NCI-H2107 treated with DMSO at 0.1 percent for 48 hours (cell line): ENCODE measurements around the gene ACTN3.
"Not testable (repeated sequence)": the region's sequence is repeated elsewhere in the genome, so short reads cannot be mapped to it uniquely, and the experiment has no call there.

ENCODE experiments used
- DNase-seq: peaks from one replicate; lab custom pipeline; 2025; ENCODE audit not compliant: unreplicated experiment; lab: John Stamatoyannopoulos, UW

Gene ACTN3

DNA sequence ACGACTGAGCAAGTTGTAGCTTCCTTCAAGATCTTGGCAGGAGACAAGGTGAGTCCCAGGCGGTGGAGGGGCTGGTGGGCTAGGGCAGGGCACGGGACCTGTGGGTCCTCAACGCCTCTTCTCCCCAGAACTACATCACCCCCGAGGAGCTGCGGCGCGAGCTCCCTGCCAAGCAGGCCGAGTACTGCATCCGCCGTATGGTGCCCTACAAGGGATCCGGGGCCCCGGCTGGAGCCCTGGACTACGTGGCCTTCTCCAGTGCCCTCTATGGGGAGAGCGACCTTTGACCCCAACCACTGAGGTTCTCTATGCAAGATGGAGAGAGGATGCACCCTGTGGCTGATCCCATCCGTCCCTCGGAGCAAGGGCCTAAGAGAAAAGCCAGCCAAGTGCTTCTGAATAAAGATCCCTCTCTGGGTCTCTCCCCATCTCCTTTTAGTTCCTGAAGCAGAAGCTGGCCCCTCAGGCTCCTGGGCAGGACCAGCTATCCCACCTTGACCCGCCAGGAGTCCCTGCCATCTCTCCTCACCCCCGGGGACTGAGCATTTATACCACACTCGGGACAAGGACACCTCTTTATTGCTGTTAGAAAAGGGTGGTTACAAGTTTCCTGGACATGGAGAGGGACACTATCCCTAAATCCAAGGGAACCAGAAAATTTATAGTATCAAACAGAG lies 16.3 kb downstream of the ACTN3 start:
- DNase-seq = no peak

DNA sequence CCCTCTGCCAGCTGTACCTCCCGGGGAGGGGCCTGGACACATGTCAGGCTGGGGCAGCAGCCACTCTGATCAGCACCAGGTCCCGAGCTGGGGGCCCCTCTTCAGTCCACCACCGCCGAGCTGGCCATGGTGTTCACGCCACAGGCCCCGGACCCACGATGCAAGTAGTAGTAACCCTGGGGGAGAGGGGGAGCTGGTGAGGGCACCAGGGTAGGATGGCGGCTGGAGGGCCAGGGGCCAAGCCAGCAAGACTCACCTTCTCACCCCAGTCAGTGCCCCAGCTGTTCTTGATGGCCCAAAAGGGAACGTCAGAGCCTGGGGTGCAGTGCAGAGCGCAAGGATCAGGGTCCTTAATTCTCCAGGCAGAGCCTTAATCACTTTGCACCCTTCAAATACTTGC lies 17.1 kb downstream of the ACTN3 start:
- no peak for DNase-seq

DNA sequence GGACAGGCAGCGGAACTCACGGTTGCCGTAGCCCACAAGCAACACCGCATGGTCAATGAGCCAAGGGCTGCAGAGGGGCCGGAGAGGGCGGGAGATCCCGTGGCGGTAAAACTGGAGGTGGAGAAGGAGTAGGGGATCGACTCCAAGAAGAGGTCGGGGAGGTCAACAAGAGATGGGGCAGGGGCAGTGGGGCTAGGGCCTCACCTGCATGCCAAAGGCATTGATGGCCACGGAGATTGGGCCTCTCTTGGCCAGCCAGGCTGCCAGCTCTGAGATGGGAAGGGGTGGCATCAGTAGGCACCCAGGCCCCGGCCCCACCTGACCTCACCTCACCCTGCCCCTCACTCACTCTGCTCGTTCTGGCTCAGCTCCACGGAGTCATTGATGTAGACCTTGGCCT lies 17.8 kb downstream of the ACTN3 start:
- no peak for DNase-seq

DNA sequence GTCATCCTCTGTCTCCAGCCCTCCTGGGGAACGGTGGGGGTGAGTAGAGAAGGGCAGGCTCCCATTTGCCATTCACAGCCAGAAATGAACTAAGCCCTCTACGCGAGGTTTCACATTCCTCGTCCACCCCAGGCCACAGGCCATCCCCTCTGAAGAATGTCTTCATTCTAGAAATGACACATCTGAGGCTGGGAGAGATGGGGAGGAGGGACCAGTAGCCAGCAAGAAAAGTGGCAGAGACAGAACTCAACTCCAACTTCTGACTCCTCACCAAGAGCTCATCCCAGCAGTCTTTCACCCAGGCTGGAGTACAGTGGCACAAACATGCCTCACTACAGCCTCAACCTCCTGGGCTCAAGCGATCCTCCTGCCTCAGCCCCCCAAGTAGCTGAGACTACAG lies 18.3 kb downstream of the ACTN3 start:
- no peak for DNase-seq

DNA sequence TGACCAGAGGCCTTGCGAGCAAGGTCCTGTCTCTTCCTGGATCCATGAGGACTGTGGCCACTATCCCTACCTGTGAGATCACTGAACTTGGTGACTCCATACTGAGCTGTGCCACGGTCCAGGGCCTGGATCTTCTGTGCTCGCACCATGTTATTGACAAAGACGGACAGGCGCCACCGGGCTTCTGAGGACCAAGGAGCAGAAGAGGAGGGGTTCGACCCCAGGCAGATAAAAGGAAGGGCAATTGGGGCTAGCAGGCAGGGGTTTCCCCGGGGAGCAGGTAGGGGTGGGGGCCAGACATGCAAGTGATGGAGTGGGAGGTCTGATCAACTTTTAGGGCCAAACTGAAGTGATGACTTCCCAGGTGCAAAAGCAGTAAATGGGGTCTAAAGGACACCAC lies 19.5 kb downstream of the ACTN3 start:
- no peak for DNase-seq

DNA sequence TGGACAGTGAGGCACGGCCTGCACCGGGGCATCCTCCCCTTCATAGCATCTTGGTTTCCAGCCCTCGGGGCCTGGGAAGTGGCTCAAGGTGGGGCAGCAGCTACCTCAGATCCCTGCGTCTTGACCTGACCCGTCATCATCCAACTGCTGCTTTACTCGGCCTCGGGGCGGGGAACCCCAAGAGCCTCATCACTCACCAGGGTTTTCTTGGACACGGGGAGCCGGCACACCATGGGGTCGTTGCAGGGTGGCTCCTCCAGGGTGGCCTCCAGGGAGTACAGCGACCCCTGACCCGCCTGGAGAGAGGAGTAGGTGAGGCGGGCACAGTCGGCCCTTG lies 21.1 kb downstream of the ACTN3 start:
- no peak for DNase-seq

DNA sequence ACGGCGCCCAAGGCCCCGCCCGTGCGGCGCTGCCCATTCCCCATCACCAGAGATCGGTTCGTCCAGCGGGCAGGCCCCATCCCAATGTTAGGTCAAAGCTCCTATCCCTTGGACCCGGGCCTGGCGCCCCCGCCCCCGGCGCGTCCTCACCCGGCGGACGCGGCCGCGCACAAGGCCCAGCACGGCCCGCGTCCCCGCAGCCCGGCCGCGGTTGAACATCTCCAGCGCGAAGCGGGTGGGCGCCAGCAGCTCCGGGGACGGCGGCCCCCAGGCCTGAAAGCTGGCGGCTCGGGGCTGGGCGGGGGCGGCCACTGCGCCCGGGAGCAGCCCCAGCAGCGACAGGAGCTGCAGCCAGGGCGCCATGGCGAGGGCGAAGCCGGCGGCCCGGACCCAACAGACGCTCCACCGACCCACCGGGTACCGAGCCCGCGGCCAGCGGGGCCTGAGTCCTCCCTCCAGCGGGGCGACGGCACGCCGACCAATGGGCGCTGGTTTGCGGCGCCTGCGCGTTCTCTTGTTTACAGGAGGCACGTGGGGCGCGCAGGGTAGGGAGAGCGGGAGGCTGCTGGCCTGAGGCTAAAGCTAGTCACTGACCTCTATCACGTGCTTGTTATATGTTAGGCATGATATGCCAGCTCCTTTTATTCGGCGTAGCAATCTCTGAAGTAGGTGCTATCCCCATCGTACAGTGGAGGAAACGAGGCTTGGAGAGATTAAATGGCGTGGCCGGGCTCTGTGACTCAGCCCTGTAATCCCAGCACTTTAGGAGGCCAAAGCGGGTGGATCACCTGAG lies 21.6 kb downstream of the ACTN3 start, which contains the start of gene CTSF:
TSS of gene CTSF (minus strand) at position 483 of the 793 bp plus-strand sequence. CDS start at position 363, 120 bp downstream.
- peak; percentile 42 for DNase-seq

DNA sequence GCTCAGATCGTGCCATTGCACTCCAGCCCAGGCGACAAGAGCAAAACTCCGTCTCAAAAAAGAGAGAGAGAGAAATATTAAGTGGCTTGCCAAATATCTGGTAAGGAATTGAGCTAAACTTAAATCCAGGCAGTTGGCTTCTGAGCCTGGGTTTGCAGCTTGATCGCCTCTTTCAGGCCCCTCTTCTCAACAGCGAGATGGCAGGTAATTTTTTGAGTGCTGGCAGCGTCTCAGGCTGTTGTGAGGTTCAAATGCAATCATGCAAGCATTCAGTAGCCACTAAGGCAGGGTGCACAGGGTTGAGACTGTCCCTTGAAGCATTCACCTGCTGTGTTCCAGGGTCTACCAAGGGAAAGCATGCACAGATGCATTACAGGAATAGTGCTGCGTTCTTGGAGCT lies 22.4 kb downstream of the ACTN3 start:
- no peak for DNase-seq

DNA sequence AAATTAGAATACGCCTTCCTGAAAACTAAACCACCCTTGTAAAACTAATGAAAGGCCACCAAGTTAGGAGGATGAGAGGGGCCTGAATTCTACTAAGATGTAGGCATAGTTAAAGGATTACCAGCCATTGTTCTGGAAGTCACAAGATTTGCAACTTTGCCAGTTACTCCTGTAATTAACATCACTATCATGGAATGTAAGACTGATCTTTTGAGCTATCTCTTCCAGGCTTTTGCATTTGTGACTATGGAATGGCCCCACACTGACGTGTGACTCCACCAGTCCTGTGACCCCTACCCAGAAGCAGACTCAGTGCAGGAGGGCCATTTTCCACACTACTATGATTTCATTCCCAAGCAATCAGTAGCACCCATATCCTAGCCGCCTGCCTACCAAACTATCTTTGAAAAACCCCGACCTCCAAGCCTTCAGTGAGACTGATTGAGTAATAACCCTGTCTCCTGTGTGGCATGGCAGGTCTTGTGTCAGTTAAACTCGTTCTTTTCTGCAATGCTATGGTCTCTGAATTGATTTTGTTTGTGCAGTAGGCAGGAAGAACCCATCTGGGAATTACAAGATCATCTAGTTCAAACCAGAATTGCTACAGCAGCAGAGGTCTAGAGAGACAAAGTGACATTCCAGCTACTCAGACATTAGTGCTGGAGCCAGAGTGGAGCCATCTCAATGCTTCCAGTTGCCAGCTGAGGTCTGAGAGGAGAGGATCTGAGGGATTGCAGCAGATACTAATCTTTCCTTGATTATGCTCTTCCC lies 23.6 kb downstream of the ACTN3 start:
- DNase-seq = no peak

DNA sequence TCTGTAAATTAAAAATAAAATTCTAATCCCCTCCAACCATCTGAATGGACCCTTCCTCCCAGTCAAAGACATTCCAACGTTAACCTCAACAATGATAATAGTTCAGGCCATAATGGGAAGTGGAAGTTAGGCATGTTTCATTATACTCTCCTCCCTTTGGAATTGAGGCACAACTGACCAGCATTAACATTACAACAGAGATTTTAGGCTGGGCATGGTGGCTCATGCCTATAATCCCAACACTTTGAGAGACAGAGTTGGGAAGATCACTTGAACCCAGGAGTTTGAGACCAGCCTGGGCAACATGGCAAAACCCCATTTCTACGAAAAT lies 24.1 kb downstream of the ACTN3 start:
- no peak for DNase-seq

DNA sequence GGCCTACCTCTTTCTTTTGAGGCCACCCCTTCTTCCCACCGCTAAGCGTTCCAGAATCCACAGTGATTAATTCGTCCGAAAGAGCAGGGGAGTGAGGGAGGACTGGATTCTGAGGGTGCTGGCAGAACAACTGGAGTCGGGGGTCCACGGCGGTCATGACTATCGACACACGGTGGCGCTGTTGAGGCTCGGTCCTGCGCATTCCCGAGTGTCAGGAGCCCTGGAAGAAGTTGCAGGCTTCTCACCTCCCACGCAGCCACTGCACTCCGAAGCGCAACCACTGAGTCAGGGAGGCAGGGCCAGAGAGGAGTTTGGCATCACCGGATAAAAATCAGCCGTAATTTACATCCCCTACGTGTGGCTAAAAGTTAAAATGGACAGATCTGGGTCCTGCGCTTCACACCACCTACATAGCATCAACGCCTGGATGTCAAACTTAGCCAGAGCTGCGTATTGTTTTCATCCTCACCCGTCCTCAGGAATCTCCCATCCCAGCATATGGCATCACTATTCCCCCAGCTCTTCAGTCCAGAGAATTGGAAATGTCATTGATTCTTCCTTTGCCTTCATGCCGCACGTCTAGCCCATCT lies 32.4 kb downstream of the ACTN3 start:
- DNase-seq = peak; percentile 11

DNA sequence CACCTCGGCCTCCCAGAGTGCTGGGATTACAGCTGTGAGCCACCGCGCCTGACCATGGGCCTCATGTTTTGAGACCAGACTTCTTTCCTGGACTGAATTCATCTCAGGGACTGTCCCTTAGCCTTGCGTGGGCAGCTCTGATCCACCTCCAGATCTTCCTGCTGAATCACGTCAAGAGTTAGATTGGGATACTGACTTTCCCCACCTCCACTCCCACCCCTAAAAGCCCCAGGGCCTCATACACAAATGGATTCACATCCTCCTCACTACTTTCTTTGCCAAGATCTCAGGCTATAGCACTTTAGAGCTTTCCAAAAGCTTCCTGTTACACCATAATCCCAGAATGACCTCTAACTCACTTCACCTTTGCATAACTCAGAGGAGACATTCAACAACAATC lies 34.1 kb downstream of the ACTN3 start:
- no peak for DNase-seq

DNA sequence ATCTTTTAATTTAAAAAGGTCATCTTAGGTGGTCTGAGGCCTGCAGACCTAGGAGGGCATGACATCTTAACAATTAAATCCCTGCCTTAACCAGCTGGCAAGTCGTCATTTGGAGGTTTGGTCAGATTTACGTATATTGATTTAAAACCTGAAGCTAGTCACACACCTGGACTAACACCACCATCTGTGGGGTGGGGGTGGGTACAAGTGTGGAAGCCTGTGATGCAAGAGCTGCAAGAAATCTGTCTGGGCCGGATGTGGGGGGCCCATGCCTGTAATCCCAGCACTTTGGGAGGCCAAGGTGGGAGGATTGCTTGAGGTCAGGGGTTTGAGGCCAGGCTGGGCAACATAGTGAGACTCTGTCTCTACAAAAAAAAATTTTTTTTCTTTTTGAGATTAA lies 34.6 kb downstream of the ACTN3 start:
- no peak for DNase-seq

DNA sequence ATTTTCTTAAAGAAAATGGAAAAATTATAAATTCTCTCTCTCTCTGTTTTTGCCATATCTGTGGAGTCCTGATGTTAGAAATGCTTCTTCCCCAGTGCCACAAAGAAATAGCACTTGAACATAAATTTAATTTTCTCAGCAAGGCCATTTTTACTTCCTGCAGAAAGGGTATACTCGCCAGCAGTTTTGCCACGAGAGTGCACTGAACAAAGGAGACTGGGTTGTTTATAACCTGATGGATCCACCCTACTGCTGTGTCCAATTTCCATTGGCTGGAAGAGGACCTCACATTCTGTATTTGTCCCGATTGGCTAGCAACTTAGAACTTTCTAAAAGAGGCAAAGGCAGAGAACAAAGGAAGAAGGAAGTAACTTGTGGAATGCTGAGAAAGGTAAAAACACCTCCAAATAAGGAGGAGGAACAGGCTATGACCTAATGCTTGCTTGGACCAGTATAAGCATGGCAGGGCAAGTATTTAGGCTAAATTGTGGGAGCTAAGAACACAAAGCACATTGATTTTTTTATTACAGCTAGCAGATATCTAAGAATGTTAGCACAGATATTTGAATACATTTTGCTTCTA lies 36.0 kb downstream of the ACTN3 start:
- DNase-seq = not testable (repeated sequence)

DNA sequence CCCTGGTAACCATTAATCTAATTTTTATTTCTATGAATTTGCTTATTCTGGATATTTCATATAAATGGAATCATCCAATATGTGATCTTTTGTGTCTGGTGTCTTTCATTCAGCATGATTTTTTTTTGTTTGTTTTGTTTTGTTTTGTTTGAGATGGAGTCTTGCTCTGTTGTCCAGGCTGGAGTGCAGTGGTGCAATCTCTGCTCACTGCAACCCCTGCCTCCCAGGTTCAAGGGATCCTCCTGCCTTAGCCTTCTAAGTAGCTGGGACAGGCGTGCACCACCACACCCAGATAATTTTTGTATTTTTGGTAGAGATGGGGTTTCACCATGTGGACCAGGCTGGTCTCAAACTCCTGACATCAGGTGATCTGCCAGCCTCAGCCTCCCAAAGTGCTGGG lies 38.7 kb downstream of the ACTN3 start:
- DNase-seq = not testable (repeated sequence)

DNA sequence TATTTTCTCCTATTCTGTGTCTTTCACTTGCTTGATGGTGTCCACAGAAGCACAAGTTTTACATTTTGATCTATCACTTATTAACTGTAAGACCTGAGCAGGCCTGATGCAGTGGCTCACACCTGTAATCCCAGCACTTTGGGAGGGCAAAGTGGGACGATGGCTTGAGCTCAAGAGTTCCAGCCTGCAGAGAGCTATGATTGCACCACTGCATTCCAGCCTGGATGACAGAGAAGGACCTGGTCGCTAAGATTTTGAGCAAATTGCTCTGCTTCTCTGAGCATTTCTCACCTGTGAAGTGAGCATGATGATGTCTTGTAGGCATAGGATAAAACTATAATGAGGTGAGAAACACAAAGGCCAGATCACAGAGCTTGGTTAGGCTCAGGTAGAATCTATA lies 39.4 kb downstream of the ACTN3 start:
- DNase-seq = no peak

DNA sequence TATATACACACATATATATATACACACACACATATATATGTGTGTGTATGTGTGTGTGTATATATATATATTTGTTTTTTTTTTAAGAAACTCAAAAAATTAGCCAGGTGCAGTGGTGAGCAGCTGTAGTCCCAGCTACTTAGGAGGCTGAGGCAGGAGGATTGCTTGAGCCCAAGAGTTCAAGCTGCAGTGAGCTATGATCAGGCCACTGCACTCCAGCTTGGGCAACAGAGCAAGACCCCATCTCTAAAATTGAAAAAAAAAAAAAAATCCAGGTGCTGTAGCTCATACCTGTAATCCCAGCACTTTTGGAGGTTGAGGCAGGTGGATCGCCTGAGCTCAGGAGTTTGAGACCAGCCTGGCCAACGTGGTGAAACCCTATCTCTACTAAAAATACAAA lies 42.6 kb downstream of the ACTN3 start:
- not testable (repeated sequence) for DNase-seq

DNA sequence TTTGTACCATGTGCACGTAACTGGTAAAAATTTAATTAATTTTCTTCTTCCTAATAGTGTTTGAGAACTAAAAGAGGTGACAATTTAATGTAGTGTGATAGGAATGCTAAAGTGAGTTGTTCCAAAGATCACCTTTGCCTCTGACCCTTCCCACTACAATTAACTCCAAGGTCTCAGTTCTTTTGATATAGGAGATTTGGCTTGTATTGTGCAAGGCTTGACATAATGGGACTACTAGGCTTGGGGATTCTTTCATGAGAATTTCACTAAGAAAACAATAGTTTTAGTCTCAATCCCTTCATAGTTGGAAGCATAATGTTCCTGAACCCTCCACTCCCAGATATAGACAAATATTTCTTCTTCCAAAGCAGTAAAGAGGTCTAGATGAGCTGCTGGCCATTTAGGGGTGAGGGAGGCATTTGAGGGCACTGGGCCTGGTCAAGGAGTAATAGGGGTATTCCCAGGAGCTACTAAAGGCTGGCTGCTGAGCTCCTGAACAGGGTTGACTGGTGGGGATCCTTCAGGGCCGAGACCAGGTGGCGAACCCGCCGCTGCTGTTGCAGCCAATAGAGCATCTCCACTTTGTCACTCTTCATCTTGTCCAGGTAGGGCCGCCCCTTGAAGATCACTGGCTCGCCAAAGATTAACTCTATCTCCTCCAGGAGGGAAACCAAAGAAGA lies 43.4 kb downstream of the ACTN3 start:
- no peak for DNase-seq

DNA sequence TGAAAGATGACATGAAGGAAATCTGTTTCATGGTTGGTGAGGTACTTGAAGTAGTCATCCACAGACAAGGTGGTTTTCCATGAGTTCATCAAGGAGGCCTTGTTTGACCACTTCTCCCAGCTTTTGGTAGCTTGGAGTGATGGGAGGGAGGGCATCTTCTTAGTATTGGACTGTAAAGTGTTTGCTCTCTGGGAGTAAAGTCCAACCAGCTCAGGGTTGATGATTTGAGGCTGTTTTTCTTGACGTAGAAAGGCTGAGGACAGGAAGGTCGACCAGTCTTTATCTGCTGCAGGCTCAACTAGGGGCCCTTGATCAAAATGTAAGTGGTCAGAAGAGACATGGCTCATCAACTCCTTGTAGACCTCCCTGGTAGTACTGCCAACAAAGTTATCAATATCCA lies 44.5 kb downstream of the ACTN3 start:
- no peak for DNase-seq

DNA sequence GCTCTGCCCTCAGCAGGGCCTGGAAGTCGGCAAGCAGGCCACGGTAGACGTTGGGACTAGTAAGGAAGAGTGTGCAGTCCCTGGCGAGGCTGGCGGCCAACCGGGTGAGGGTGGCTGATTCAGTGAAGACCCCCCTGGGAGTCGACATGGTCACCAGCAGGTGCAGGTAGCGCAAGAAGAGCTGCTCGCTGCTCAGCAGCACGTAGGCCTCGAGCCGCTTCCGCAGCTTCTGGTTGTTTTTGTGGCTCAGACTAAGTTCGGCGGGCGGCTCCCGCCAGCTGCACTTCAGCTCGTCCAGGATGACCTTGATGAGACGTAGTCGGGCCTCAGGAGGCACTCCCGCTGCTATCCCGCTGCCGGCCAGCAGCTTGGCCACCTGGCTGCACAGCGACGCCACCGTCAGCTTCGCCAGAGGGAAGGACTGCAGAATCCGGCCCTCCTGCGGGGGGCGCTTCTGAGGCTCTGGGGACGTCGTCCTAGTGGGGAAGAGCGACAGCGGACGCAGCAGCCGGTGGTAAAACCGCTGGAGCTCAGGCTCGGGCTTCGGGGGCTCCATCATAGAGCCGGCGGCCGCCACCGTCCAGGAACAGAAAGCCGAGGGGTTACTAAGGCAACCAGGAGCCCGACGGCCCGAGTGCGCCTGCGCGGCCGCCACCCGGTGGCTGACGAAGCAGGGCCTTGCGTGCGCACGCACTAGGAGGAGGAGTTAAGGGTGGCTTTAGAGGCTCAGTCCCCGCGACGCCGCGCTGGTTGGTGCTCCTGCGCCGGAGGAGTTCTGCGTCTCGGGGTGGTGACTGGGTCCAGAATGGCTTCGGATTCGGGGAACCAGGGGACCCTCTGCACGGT lies 46.0 kb downstream of the ACTN3 start, which contains the start of the genes CCDC87 and CCS:
TSS of gene CCDC87 (minus strand) at position 607 of the 846 bp plus-strand sequence. CDS start at position 559, 48 bp downstream.
TSS of gene CCS (plus strand) at position 729 of the 846 bp plus-strand sequence. CDS start at position 806, 77 bp downstream.
- peak; percentile 80 for DNase-seq
